ENCODE data around the gene TNS1. TPM values are rescaled to one million over a fixed set of nuclear protein-coding genes. Genes with fewer than 3 reads are reported as not detected.
A peak's percentile ranks its signal among the peaks of the same experiment; 100 is the strongest.

The TNS1 gene
- total RNA-seq, 1 experiment from 2014 or later = 4.5 TPM

DNA sequence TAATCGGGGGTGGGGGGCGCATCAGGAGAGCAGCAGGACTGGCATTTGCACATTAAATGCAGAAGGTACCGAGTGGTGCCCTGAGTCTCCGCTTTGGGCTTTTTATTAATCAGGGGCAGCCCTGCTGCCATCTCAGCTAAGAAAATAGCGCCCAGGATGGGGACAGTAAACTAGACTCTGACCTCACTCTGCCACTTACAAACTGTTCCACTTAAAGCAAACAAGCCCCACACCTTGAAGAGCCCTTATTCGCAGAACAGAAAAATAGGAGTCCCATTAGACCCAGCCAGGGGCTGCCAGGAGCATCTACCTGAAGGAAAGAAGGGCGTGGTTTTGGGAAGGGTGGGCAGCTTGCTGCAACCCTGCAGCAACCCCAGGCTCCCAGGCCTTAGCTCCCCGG, 165.3 kb downstream of the TNS1 start:
- H3K27me3 Mint-ChIP-seq (ENCODE audit: low read depth) = no peaks in the 10 kb centered on the region
- no peak overlapping the region for H3K27ac Mint-ChIP-seq
- no peaks in the 10 kb centered on the region for H3K36me3 Mint-ChIP-seq
- H3K9me3 Mint-ChIP-seq = no peaks in the 10 kb centered on the region; the same call in 1 of the 2 replicates
- POLR2A ChIA-PET = no interaction called here
- DNase-seq (ENCODE audit: low spot score) = no peak
- peaks cover 12% of the 10 kb centered on the region for H3K4me1 Mint-ChIP-seq
- CTCF ChIA-PET = interaction anchor here (0.7 to 3.2 kb wide), 6 partner anchors 22 to 151 kb away, joined by 3 to 16 read pairs (median 3); no protein-coding TSS in a partner anchor
- no peak overlapping the region for H3K4me3 Mint-ChIP-seq
- no peak for TF ChIP-seq JAZF1 (CRISPR knock-in tag; IDR thresholded peaks at IDR 0.05)
- ATAC-seq = no peak

DNA sequence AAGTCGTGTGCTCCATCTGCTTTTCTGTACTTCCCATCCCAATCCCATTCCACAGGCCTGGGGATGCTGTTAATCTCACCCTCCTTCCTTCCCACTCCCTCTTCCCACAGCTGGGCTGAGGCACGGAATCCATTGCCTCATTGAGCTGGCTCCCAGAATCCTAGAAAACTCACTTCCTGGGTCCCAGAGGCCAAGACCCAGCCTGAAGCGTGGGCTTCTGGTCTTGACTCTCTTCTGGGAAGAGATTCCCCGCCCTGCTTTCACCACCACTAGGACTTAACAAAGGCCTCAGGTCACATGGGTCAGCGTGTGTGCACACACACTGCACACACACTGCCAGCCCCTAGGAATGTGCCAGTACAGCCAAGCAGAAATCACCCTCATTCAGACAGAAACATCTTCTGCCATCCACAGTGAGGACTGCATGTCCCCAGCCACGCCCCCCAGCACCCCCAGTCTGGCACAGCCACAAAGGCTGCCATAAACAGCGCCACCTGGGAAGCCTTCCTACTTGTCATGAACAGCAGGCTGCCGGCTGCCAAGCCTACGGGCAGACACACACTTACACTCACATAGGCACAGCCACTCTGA, 165.8 kb downstream of the TNS1 start:
- peak; percentile 63 for DNase-seq (ENCODE audit: low spot score)
- H3K4me3 Mint-ChIP-seq = no peak overlapping the region
- H3K36me3 Mint-ChIP-seq = no peaks in the 10 kb centered on the region
- H3K27me3 Mint-ChIP-seq (ENCODE audit: low read depth) = no peaks in the 10 kb centered on the region
- TF ChIP-seq, protein P1, sequence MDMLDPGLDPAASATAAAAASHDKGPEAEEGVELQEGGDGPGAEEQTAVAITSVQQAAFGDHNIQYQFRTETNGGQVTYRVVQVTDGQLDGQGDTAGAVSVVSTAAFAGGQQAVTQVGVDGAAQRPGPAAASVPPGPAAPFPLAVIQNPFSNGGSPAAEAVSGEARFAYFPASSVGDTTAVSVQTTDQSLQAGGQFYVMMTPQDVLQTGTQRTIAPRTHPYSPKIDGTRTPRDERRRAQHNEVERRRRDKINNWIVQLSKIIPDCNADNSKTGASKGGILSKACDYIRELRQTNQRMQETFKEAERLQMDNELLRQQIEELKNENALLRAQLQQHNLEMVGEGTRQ (CRISPR knock-in tag; IDR thresholded peaks at IDR 0.05) = 0 out of 2 replicates have a peak, but pooled peaks have one; percentile 18
- no peak for TF ChIP-seq JUN (CRISPR knock-in tag; IDR thresholded peaks at IDR 0.05)
- TF ChIP-seq, protein P2, sequence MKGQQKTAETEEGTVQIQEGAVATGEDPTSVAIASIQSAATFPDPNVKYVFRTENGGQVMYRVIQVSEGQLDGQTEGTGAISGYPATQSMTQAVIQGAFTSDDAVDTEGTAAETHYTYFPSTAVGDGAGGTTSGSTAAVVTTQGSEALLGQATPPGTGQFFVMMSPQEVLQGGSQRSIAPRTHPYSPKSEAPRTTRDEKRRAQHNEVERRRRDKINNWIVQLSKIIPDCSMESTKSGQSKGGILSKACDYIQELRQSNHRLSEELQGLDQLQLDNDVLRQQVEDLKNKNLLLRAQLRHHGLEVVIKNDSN (CRISPR knock-in tag; IDR thresholded peaks at IDR 0.05) = peak; percentile 21; the same call in 1 of the 2 replicates
- POLR2A ChIA-PET = no interaction called here
- peaks cover 12% of the 10 kb centered on the region for H3K4me1 Mint-ChIP-seq
- no peak overlapping the region for H3K27ac Mint-ChIP-seq
- H3K9me3 Mint-ChIP-seq = no peaks in the 10 kb centered on the region; the same call in 1 of the 2 replicates
- peak; percentile 83 for ATAC-seq
- CTCF ChIA-PET = interaction anchor here (0.7 to 3.2 kb wide), 10 partner anchors 9 to 151 kb away, joined by 3 to 16 read pairs (median 3); no protein-coding TSS in a partner anchor

DNA sequence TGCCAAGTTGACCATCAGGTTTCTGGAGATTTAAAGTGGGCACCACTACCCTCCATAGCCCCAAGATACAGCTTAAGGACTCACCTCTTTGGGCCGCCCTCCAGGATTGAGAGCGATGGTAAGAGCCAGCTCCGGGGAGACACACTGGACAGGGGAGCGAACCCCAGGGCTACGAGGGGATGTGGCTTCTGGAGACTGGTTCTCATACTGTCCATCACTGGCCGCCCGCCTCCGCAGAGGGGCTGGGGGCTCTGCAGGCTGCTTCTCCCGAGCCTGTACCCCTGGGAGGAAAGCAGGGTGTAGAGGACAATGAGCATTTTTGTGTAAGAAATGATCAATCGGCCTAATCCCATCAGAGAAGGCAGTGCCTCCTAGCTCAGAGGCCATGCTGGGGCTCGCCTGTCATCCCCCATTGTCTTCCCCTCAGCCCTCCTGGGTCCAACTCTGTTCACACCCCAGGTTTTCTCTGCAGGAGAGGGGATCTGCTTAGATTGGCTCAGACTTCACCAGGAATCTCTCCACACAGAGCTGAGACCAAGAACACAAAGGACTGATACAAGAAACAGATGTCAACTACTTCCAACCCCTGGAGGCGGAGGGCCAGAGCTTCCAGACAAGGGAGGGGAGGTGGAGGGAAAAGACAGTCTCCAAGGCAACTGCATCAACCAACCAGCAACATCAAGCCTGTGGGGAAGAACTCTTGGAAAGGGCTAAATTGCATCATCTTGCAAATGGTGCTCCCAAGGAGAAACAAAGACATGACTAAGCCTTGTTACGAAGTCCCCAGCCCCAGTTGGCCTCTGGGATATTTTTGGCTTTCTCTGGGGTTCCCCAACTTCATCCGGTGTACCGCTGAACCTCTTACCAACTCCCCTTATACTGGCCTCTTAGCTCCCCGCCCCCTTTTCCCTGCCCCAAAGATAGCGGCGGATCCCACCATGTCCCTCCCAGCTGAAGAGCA, 166.6 kb downstream of the TNS1 start:
- H3K27ac Mint-ChIP-seq = no peak overlapping the region
- no peaks in the 10 kb centered on the region for H3K36me3 Mint-ChIP-seq
- no peaks in the 10 kb centered on the region for H3K27me3 Mint-ChIP-seq (ENCODE audit: low read depth)
- H3K4me1 Mint-ChIP-seq = peaks cover 12% of the 10 kb centered on the region
- peak; percentile 98 for TF ChIP-seq ZNF423 (CRISPR knock-in tag; IDR thresholded peaks at IDR 0.05)
- TF ChIP-seq, protein P3, sequence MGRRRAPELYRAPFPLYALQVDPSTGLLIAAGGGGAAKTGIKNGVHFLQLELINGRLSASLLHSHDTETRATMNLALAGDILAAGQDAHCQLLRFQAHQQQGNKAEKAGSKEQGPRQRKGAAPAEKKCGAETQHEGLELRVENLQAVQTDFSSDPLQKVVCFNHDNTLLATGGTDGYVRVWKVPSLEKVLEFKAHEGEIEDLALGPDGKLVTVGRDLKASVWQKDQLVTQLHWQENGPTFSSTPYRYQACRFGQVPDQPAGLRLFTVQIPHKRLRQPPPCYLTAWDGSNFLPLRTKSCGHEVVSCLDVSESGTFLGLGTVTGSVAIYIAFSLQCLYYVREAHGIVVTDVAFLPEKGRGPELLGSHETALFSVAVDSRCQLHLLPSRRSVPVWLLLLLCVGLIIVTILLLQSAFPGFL (CRISPR knock-in tag; IDR thresholded peaks at IDR 0.05; ENCODE audit: borderline replicate concordance) = no peak
- DNase-seq (ENCODE audit: low spot score) = no peak
- CTCF ChIA-PET = interaction anchor here (0.5 to 3.2 kb wide), 12 partner anchors 10 to 823 kb away, joined by 3 to 16 read pairs (median 4); partner anchors contain the start of genes BCS1L and ZNF142
- no peak for ATAC-seq
- POLR2A ChIA-PET = no interaction called here
- no peak overlapping the region for H3K4me3 Mint-ChIP-seq
- no peaks in the 10 kb centered on the region; the same call in 1 of the 2 replicates for H3K9me3 Mint-ChIP-seq

DNA sequence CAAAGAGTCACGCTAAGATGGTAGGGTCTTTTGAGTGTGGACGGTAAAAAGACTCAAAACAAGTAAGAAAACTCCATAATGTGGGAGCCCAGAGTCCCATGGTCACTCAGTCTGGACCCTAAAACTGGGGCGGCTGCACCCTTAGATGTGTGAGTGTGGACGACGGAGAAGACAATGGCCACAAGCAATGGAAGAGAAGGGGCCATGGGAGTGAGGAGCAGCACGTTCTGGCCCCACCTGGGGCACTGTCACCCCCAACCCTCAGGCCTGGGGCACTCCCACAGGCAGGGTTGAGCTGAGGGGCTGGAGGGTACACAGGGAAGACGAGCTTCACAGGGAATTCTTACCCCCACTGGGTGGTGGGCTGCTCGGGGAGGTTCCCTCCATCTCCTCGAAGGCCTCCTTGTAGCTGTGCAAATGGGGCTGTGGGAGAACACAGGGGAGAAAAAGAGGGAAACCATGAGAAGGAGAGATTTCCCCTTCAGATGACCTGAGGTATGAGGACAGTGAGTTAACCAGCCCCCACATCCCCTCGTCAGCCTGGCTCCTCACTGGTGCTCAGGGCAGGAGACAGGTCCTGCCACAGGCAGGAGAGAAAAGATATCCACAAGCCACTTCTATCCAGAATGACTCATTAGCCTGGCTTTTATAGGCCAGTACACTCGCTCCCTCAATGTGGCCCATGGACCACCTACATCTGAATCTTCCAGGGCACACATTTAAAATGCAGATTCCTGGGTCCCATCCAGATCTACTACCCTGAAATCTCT, 167.9 kb downstream of the TNS1 start:
- ATAC-seq (no peak), DNase-seq (ENCODE audit: low spot score) (no peak)
- no peaks in the 10 kb centered on the region for H3K27me3 Mint-ChIP-seq (ENCODE audit: low read depth)
- H3K27ac Mint-ChIP-seq = no peak overlapping the region
- ChIA-PET POLR2A (no interaction called here), CTCF (interaction anchor here (0.7 to 3.2 kb wide), 5 partner anchors 23 to 159 kb away, joined by 3 to 16 read pairs (median 5); no protein-coding TSS in a partner anchor)
- H3K4me1 Mint-ChIP-seq = peaks cover 12% of the 10 kb centered on the region
- no peak overlapping the region for H3K4me3 Mint-ChIP-seq
- no peaks in the 10 kb centered on the region; the same call in 1 of the 2 replicates for H3K9me3 Mint-ChIP-seq
- no peaks in the 10 kb centered on the region for H3K36me3 Mint-ChIP-seq
- TF ChIP-seq TP53 (CRISPR knock-in tag; IDR thresholded peaks at IDR 0.05) = no peak
- no peak for TF ChIP-seq CBFB (CRISPR knock-in tag; IDR thresholded peaks at IDR 0.05; ENCODE audit: low read depth)
- TF ChIP-seq, protein P4, sequence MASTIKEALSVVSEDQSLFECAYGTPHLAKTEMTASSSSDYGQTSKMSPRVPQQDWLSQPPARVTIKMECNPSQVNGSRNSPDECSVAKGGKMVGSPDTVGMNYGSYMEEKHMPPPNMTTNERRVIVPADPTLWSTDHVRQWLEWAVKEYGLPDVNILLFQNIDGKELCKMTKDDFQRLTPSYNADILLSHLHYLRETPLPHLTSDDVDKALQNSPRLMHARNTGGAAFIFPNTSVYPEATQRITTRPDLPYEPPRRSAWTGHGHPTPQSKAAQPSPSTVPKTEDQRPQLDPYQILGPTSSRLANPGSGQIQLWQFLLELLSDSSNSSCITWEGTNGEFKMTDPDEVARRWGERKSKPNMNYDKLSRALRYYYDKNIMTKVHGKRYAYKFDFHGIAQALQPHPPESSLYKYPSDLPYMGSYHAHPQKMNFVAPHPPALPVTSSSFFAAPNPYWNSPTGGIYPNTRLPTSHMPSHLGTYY (CRISPR knock-in tag; IDR thresholded peaks at IDR 0.05) = no peak
- no peak for TF ChIP-seq ZNF138 (CRISPR knock-in tag; conservative IDR thresholded peaks at IDR 0.05)
- TF ChIP-seq ZNF396 (CRISPR knock-in tag; IDR thresholded peaks at IDR 0.05; ENCODE audit: borderline replicate concordance) = no peak
- TF ChIP-seq ZNF232 (CRISPR knock-in tag; IDR thresholded peaks at IDR 0.05) = no peak
- no peak for TF ChIP-seq NFE2L1 (CRISPR knock-in tag; IDR thresholded peaks at IDR 0.05)
- TF ChIP-seq, protein P5, sequence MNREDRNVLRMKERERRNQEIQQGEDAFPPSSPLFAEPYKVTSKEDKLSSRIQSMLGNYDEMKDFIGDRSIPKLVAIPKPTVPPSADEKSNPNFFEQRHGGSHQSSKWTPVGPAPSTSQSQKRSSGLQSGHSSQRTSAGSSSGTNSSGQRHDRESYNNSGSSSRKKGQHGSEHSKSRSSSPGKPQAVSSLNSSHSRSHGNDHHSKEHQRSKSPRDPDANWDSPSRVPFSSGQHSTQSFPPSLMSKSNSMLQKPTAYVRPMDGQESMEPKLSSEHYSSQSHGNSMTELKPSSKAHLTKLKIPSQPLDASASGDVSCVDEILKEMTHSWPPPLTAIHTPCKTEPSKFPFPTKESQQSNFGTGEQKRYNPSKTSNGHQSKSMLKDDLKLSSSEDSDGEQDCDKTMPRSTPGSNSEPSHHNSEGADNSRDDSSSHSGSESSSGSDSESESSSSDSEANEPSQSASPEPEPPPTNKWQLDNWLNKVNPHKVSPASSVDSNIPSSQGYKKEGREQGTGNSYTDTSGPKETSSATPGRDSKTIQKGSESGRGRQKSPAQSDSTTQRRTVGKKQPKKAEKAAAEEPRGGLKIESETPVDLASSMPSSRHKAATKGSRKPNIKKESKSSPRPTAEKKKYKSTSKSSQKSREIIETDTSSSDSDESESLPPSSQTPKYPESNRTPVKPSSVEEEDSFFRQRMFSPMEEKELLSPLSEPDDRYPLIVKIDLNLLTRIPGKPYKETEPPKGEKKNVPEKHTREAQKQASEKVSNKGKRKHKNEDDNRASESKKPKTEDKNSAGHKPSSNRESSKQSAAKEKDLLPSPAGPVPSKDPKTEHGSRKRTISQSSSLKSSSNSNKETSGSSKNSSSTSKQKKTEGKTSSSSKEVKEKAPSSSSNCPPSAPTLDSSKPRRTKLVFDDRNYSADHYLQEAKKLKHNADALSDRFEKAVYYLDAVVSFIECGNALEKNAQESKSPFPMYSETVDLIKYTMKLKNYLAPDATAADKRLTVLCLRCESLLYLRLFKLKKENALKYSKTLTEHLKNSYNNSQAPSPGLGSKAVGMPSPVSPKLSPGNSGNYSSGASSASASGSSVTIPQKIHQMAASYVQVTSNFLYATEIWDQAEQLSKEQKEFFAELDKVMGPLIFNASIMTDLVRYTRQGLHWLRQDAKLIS (CRISPR knock-in tag; IDR thresholded peaks at IDR 0.05; ENCODE audit: borderline replicate concordance) = no peak
- no peak for TF ChIP-seq FOXK1 (CRISPR knock-in tag; IDR thresholded peaks at IDR 0.05)

Measured in WTC11 (cell line).